IPS DF 19.7 (cell line): ENCODE results near the gene ERFL.

ENCODE experiments used
- DNase-seq: peaks from one replicate; pipeline ENCODE4 v3.0.0-alpha.2; 2013; ENCODE audit warnings: low read depth, low spot score

Gene ERFL

DNA sequence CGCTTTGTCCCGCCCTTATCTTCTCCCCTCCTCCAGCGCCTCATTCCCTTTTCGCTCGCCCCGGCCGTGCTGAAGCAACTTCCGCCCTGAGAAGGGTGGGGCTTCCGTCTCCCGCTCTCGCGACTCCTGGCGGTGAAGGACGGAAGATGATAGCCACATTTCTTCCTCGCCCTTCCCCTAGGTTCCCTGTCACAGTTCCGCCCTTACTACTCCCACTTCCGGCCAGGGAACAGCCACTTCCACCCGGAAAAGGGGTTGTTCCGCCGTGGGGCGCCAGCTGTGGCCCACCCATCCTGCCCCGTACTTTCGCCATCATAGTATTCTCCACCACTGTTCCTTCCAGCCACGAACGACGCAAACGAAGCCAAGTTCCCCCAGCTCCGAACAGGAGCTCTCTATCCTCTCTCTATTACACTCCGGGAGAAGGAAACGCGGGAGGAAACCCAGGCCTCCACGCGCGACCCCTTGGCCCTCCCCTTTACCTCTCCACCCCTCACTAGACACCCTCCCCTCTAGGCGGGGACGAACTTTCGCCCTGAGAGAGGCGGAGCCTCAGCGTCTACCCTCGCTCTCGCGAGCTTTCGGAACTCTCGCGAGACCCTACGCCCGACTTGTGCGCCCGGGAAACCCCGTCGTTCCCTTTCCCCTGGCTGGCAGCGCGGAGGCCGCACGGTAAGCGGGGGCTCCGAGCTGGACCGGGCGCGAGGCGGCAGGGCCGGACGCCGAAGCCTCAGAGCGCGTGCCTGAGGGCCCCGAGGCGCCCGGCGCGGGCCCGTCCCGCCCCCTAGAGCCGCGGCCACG is 68.4 kb downstream of the ERFL start, which contains the start of gene RPS19:
Gene RPS19 (plus strand): TSS at position 638 of the 801 bp plus-strand sequence. CDS start 520 bp downstream, outside the sequence.
- peak; percentile 89 for DNase-seq

DNA sequence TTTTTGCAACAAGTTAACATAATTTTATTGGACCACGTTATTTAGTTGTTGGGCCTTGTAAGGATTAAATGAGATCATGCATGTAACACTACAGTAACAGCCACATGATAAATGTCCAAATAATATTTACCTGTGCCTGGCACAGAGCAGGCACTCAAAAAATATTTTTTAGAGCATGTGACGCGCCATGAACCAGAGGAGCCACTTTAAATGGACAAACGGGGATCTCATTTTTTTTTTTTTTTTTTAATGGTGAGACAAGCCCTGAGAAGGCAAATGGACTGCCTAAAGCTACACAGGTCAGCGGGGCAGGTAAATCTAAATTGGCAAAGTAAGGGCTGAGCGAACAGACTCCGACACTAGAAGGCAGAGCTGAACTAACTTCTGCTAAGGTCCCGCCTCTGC is 69.0 kb downstream of the ERFL start:
- DNase-seq, result no peak
